Measurements from ENCODE around the gene PAPLN. TPM values are rescaled to one million over a fixed set of nuclear protein-coding genes. Genes with fewer than 3 reads are reported as not detected.

PAPLN gene
- total and polyA plus RNA-seq, 2 of the 13 experiments (the other 11 are each of a cell fraction or from before 2014, with no cell fraction given): not detected

GRCh38 chr14:73250781-73251500 is 13.6 kb downstream of the PAPLN start (continued):
- TF ChIP-seq HNF1B (CRISPR knock-in tag; IDR thresholded peaks at IDR 0.05) (no peak), MEIS1 (CRISPR knock-in tag; IDR thresholded peaks at IDR 0.05; ENCODE audit: borderline replicate concordance) (no peak), PBX3 (CRISPR knock-in tag; IDR thresholded peaks at IDR 0.05; ENCODE audit: borderline replicate concordance) (no peak)

- H3K9ac ChIP-seq (ENCODE audit: insufficient read depth, low read depth, low read length): no peak overlapping the region
- no peak overlapping the region for H3K4me3 ChIP-seq (replicated peaks in 1 of 3; ENCODE audit: insufficient read depth in 1 of 3, low read depth in 2 of 3, low read length in 3 of 3)
- H3K27ac ChIP-seq (ENCODE audit: extremely low read length, insufficient read depth, low read length): no peak overlapping the region
- ATAC-seq: no peak
- H3K9me3 ChIP-seq (ENCODE audit: low read length): no peaks in the 10 kb centered on the region
- H3K79me2 ChIP-seq (ENCODE audit: insufficient read depth, low read length): no peaks in the 10 kb centered on the region
- no peak for TF ChIP-seq REL (CRISPR knock-in tag; conservative IDR thresholded peaks at IDR 0.05)
- TF ChIP-seq ZNF446 (CRISPR knock-in tag; IDR thresholded peaks at IDR 0.05): 0 out of 2 replicates have a peak, but pooled peaks have one; percentile 28
- H3K36me3 ChIP-seq (replicated peaks in 1 of 2; ENCODE audit: control insufficient read depth in 1 of 2, insufficient read depth in 2 of 2, low read length in 2 of 2): no peaks in the 10 kb centered on the region
- H3K27me3 ChIP-seq (ENCODE audit: control insufficient read depth in 1 of 2, insufficient read depth in 2 of 2, low read length in 2 of 2): peaks cover 18 to 53% of the 10 kb centered on the region in 2 experiments; a peak in 4 of 5 replicates
- H3K4me2 ChIP-seq (ENCODE audit: low read depth, low read length): no peak overlapping the region
- 59% methylated on average over 10 of the region's 30 CpGs for WGBS (ENCODE audit: low lambda C conversion rate)
- BruUV-seq (replicated peaks): no TSS peak
- H4K20me1 ChIP-seq (ENCODE audit: insufficient read depth, low read length): no peaks in the 10 kb centered on the region
- in situ Hi-C loops (cut with HindIII; ENCODE audit: extremely low pct_ligation_motif_present, low pct_unique_long_range_greater_than_20kb): no loop called here
- no peak overlapping the region for H2AFZ ChIP-seq (ENCODE audit: low read length)
- FAIRE-seq: no peak
- intact Hi-C loops (cut with micrococcal nuclease; ENCODE audit: unreplicated experiment): no loop called here
- ChIA-PET CTCF (ENCODE audit: low intra/inter-chr PET ratio, low total read pairs) (no interaction called here), POLR2A (no interaction called here)
- H3K4me1 ChIP-seq (ENCODE audit: insufficient read depth, low read length): peaks cover 10% of the 10 kb centered on the region; the same call in 1 of the 2 replicates
- DNase-seq (ENCODE audit: low spot score): no peak
Observed at GRCh38 chr14:73251516-73252215, 14.4 kb downstream of the PAPLN start.
